ENCODE results near the gene CD81. TPM values are rescaled to one million over a fixed set of nuclear protein-coding genes. Genes with fewer than 3 reads are reported as not detected.

CD81 gene
- total RNA-seq, 4 donors from 2014 or later: 327 to 576 (median 541) TPM

DNA sequence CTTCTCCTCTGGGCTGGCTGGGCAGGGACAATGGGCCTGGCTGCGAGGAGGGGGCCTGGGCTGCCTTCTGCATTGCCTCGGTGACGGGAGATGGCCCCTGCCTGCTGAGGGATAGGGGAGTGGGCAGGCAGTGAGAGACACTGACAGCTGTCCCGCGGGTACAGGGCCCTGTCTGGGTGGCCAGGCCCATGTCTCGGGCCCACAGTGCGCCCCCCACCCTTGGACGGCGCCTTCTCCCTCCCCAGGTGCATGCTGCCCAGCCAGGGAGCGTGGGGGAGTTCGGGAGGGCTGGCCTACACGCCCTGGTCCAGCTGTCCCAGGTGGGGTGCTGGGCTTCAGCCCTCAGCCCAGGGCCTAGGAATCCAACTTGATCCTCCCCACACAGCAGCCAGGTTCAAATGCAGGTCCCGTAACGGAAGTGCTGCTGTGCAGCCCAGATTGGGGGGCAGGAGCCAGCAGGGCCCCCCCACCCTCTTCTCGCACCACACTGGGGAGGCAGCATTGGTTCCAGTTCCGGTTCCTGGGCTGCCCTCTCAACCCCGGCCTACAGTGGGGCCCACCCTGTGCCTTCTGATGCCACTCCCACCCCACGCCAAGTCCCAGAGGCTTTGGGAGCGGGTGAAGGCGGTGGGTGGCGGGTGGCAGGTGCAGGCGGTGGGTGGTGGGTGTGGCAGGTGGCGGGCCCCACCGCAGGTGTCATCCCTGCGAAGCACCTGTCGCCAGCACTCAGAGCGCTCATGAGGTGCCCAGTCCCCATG lies 16.2 kb downstream of the CD81 start:
- Histone ChIP-seq H3K9me3 (no peaks in the 10 kb centered on the region), H3K36me3 (peaks cover 0 to 81% of the 10 kb centered on the region in 2 donors), H3K27me3 (no peaks in the 10 kb centered on the region), H3K4me3 (no peak overlapping the region), H3K4me1 (peaks cover 5 to 74% (median 30%) of the 10 kb centered on the region in 3 donors), H3K27ac (peak overlapping the region; percentile 73 to 100 (median 100))
- TF ChIP-seq EP300 (IDR thresholded peaks at IDR 0.05): no peak
- no peak for TF ChIP-seq POLR2A (IDR thresholded peaks at IDR 0.05)
- TF ChIP-seq, protein P1, sequence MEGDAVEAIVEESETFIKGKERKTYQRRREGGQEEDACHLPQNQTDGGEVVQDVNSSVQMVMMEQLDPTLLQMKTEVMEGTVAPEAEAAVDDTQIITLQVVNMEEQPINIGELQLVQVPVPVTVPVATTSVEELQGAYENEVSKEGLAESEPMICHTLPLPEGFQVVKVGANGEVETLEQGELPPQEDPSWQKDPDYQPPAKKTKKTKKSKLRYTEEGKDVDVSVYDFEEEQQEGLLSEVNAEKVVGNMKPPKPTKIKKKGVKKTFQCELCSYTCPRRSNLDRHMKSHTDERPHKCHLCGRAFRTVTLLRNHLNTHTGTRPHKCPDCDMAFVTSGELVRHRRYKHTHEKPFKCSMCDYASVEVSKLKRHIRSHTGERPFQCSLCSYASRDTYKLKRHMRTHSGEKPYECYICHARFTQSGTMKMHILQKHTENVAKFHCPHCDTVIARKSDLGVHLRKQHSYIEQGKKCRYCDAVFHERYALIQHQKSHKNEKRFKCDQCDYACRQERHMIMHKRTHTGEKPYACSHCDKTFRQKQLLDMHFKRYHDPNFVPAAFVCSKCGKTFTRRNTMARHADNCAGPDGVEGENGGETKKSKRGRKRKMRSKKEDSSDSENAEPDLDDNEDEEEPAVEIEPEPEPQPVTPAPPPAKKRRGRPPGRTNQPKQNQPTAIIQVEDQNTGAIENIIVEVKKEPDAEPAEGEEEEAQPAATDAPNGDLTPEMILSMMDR (IDR thresholded peaks at IDR 0.05): no peak
- TF ChIP-seq POLR2AphosphoS5 (IDR thresholded peaks at IDR 0.05): no peak
- WGBS, 2 donors (ENCODE audit: low coverage in 1 of 2): no CpG with 5 or more reads among the region's 27 CpGs
- no peak for ATAC-seq

DNA sequence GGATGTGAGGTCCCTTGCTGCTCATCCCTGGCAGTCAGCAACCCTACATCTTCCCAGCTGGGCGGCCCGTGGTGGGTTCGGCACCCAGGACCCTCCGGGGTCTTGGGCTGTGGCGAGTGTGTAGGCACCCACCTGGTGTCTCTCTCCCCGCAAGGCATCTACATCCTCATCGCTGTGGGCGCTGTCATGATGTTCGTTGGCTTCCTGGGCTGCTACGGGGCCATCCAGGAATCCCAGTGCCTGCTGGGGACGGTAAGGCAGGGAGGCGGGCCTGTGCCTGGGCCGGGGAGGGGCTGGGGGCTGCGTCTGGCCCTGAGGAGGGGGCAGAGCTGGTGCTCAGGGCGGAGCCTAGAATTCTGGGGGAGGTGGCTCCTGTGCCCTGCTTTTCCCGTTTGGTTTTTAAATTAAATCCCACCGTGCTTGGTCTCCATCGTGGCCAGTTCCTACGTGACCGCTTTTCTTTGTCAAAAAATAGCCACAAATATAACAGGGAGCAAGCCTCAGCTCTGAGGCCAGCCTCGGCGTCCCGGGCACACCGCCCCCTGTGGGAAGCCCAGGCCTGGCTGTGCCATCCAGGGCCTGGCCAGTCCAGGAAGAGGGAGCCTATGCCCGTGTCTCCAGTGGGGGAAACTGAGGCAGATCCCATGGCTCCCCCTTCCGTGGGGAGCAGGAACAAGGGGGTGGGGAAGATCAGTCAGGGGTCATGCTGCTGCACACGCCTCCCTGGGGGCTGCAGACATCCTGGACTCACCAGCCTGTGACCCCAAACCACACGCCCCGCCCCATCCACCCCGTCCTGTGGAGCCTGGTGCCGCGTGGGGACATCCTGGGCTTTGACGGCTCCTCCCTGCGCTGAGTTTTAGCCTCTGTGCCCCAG lies 17.1 kb downstream of the CD81 start:
- Histone ChIP-seq H3K9me3 (no peaks in the 10 kb centered on the region), H3K27ac (peak overlapping the region in 3 of 4 donors; percentile 99 to 100 (median 100)), H3K36me3 (peaks cover 0 to 87% of the 10 kb centered on the region in 2 donors), H3K4me1 (peaks cover 4 to 74% (median 26%) of the 10 kb centered on the region in 3 donors), H3K27me3 (no peaks in the 10 kb centered on the region), H3K4me3 (no peak overlapping the region)
- ATAC-seq: no peak
- WGBS, 2 donors (ENCODE audit: low coverage in 1 of 2): 20% methylated on average over 1 of the region's 34 CpGs; no CpG with 5 or more reads in 1 of the 2 donors
- TF ChIP-seq, protein P1 (IDR thresholded peaks at IDR 0.05): no peak
- no peak for TF ChIP-seq POLR2A (IDR thresholded peaks at IDR 0.05)
- no peak for TF ChIP-seq EP300 (IDR thresholded peaks at IDR 0.05)
- no peak for TF ChIP-seq POLR2AphosphoS5 (IDR thresholded peaks at IDR 0.05)

DNA sequence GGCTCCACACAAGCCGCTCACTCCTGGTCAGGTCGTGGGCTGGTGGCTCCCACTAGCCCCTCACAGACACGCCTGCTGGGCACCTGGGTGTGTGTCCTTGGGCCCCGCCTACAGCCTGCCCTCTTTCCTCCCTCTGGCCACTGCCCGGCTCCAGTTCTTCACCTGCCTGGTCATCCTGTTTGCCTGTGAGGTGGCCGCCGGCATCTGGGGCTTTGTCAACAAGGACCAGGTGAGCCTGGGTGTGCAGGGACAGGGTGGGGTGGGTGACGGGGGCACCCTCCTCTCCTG lies 17.7 kb downstream of the CD81 start:
- Histone ChIP-seq H3K9me3 (no peaks in the 10 kb centered on the region), H3K27me3 (no peaks in the 10 kb centered on the region), H3K27ac (peak overlapping the region in 3 of 4 donors; percentile 99 to 100 (median 100)), H3K4me1 (peaks cover under 1 to 74% (median 26%) of the 10 kb centered on the region in 3 donors), H3K4me3 (no peak overlapping the region), H3K36me3 (peaks cover 0 to 87% of the 10 kb centered on the region in 2 donors)
- 67% methylated on average over 1 of the region's 8 CpGs; no CpG with 5 or more reads in 1 of the 2 donors for WGBS, 2 donors (ENCODE audit: low coverage in 1 of 2)
- ATAC-seq: no peak
- TF ChIP-seq EP300 (IDR thresholded peaks at IDR 0.05) (no peak), POLR2A (IDR thresholded peaks at IDR 0.05) (no peak), POLR2AphosphoS5 (IDR thresholded peaks at IDR 0.05) (no peak)
- TF ChIP-seq, protein P1 (IDR thresholded peaks at IDR 0.05): no peak

DNA sequence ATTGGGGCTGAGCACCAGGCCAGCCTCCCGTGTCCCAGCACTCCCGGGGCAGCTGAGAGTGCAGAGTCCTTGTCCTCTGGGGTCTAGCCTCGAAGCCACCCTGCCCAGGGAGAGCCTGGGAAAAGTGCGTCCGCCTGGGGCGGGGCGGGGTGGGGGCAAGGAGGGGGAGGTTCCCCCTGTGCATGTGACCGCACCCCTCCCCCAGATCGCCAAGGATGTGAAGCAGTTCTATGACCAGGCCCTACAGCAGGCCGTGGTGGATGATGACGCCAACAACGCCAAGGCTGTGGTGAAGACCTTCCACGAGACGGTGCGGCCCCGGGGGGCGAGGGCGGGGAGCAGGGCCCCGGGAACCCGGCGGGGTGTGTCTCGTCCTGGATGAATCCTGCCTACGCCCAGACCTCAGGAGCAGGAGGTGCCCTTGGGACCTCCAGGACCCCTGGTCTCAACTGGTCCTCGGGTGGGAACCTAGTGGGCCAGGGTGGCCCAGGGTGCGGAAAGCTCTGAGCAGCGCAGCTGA lies 18.2 kb downstream of the CD81 start:
- Histone ChIP-seq H3K27ac (peak overlapping the region in 3 of 4 donors; percentile 99 to 100 (median 100)), H3K27me3 (no peaks in the 10 kb centered on the region), H3K36me3 (peaks cover 0 to 86% of the 10 kb centered on the region in 2 donors), H3K4me1 (peaks cover 0 to 71% (median 22%) of the 10 kb centered on the region in 3 donors), H3K9me3 (no peaks in the 10 kb centered on the region), H3K4me3 (no peak overlapping the region)
- WGBS, 2 donors (ENCODE audit: low coverage in 1 of 2): no CpG with 5 or more reads among the region's 26 CpGs
- no peak for ATAC-seq
- TF ChIP-seq POLR2AphosphoS5 (IDR thresholded peaks at IDR 0.05): no peak
- TF ChIP-seq, protein P1 (IDR thresholded peaks at IDR 0.05): no peak
- TF ChIP-seq POLR2A (IDR thresholded peaks at IDR 0.05): no peak
- TF ChIP-seq EP300 (IDR thresholded peaks at IDR 0.05): no peak

Measured in gastroesophageal sphincter (tissue), 4 donors.